ENCODE results near the gene MARCHF2. TPM values are rescaled to one million over a fixed set of nuclear protein-coding genes. Genes with fewer than 3 reads are reported as not detected.

MARCHF2 gene
- total and polyA plus RNA-seq, 12 donors, result 49.2 to 104 (median 84.5) TPM

- Histone ChIP-seq H3K27ac (peak overlapping the region in 5 of 10 donors; percentile 7 to 100 (median 16)), H3K4me1 (peaks cover 39 to 76% (median 68%) of the 10 kb centered on the region in 9 donors), H3K4me3 (no peak overlapping the region), H3K36me3 (peaks cover 0 to 27% (median 11%) of the 10 kb centered on the region in 9 donors), H3K27me3 (no peaks in the 10 kb centered on the region), H3K9me3 (no peaks in the 10 kb centered on the region)
- intact Hi-C loops (cut with DNase I), result loop anchor here in 8 of 10 donors (1.0 to 10.0 kb wide), 6 partner anchors 39 to 61 kb away; partner anchors contain the start of gene KANK3 (in 1 of the 8)
- DNase-seq, result no peak
- TF ChIP-seq CTCF (IDR thresholded peaks at IDR 0.05), result no peak
- WGBS, 2 donors, result 87 to 95% methylated on average over 7 of the region's 7 CpGs
- ATAC-seq, result no peak
Observed at GRCh38 chr19:8396185-8396562, 16.9 kb upstream of the MARCHF2 start.

DNA sequence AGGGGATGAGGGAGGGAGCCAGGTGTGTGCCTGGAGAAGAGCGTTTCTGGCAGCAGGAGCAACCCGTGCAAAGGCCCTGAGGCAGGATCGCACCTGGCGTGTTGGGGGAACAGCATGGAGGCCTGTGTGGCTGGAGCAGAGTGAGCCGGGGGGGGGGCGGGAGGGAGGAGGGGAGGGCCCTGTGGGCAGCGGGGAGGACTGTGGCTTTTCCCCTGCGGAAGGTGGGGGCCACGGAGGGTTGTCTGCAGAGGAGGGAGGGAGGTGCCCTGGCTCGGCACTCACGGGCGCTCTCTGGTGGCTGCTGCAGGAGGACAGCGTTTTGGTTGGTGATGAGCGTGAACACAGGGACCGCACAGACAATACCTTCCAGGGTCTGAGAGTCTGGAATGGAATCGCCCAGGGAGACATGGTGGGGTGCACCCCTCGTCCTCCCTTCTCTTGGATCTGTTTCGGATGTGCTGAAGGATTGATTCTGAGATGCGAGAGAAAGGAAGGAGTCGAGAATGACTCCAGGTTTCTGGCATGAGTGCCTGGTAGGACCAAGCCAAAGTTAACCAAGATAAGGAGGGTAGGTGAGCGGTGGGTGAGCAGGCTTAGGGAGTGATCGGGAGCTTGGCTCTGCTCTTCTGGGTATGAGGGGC is 16.4 kb upstream of the MARCHF2 start:
- intact Hi-C loops (cut with DNase I), result loop anchor here in 8 of 10 donors (1.0 to 10.0 kb wide), 6 partner anchors 39 to 61 kb away; partner anchors contain the start of gene KANK3 (in 1 of the 8)

GRCh38 chr19:8397271-8397670 is 15.8 kb upstream of the MARCHF2 start:
- peaks cover 0 to 38% (median 18%) of the 10 kb centered on the region in 9 donors for H3K36me3 ChIP-seq
- intact Hi-C loops (cut with DNase I), result loop anchor here in 7 of 10 donors (2.0 to 10.0 kb wide), 5 partner anchors 40 to 60 kb away; partner anchors contain the start of gene KANK3 (in 1 of the 7)
- ATAC-seq (no peak), DNase-seq (no peak)
- WGBS, 2 donors, result 39 to 47% methylated on average over 7 of the region's 7 CpGs
- no peak overlapping the region for H3K4me3 ChIP-seq
- no peaks in the 10 kb centered on the region for H3K9me3 ChIP-seq
- peaks cover 30 to 65% (median 57%) of the 10 kb centered on the region in 9 donors for H3K4me1 ChIP-seq
- H3K27ac ChIP-seq, result peak overlapping the region in 7 of 10 donors; percentile 1 to 62 (median 48)
- no peaks in the 10 kb centered on the region for H3K27me3 ChIP-seq
- no peak for TF ChIP-seq CTCF (IDR thresholded peaks at IDR 0.05)

More for the DNA sequence above, 16.4 kb upstream of the MARCHF2 start:
- WGBS, 2 donors, result 57 to 61% methylated on average over 21 to 22 of the region's 22 CpGs
- Histone ChIP-seq H3K27ac (peak overlapping the region in 4 of 10 donors; percentile 15 to 100 (median 50)), H3K4me3 (no peak overlapping the region), H3K36me3 (peaks cover 0 to 32% (median 12%) of the 10 kb centered on the region in 9 donors), H3K4me1 (peaks cover 34 to 71% (median 63%) of the 10 kb centered on the region in 9 donors), H3K9me3 (no peaks in the 10 kb centered on the region), H3K27me3 (no peaks in the 10 kb centered on the region)
- DNase-seq (peak; percentile 55 to 79), ATAC-seq (peak; percentile 5 to 59 (median 36))
- peak; percentile 45 to 78 (median 66) for TF ChIP-seq CTCF (IDR thresholded peaks at IDR 0.05)

GRCh38 chr19:8397746-8398310 is 15.3 kb upstream of the MARCHF2 start:
- H3K9me3 ChIP-seq, result no peaks in the 10 kb centered on the region
- TF ChIP-seq CTCF (IDR thresholded peaks at IDR 0.05), result no peak
- H3K4me3 ChIP-seq, result no peak overlapping the region
- intact Hi-C loops (cut with DNase I), result loop anchor here in 7 of 10 donors (2.0 to 10.0 kb wide), 5 partner anchors 41 to 59 kb away; partner anchors contain the start of gene KANK3 (in 1 of the 7)
- DNase-seq, result no peak
- H3K36me3 ChIP-seq, result peaks cover under 1 to 44% (median 24%) of the 10 kb centered on the region in 9 donors
- H3K27ac ChIP-seq, result peak overlapping the region in 6 of 10 donors; percentile 1 to 62 (median 49)
- WGBS, 2 donors, result 75 to 76% methylated on average over 10 of the region's 10 CpGs
- no peaks in the 10 kb centered on the region for H3K27me3 ChIP-seq
- H3K4me1 ChIP-seq, result peaks cover 30 to 60% (median 51%) of the 10 kb centered on the region in 9 donors
- peak in 2 of 8 donors; percentile 1 to 5 for ATAC-seq

Measured in heart right ventricle (tissue), 16 donors.